ENCODE results near the gene AUTS2.

Gene AUTS2

DNA sequence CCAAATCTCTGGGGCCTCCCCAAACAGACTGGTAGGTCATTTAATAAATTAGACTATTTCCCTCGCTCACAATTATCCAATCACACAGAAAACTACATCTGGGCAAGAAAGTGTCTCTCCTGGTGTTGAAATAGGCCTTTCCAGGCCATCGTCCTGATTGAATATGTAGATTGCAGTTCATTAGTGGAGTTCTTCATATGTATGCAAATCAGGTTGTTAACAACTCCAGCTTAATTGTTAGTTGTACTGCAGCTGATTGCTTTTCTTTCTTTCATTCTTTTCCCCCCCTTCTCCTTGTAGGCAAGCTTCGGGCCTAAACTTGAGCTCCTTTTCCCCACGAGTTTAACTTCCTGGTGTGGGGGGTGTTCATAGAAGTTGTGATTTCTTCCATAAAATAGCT is 1174.6 kb downstream of the AUTS2 start:
- DNase-seq (ENCODE audit: low read depth in 2 of 2), result no peak

DNA sequence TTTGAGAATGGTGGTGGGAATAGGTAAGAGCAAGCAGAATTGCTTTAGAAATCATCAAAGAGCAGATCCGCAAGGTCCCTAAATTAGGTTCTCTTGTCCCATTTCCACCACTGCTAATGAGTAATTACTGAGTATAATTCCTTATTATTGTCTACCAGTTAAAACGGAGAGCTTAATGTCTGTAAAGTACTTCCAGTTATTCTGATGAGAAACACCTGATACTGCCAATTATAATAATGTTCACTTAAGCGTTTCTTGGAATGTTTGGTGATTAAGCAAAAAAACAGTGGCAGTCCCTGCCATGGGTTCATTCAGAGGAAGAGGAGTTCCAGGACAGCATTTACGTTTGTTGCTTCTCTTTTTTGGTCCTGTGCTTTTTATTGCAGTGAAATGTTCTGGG is 1175.1 kb downstream of the AUTS2 start:
- DNase-seq (ENCODE audit: low read depth in 2 of 2), result no peak

DNA sequence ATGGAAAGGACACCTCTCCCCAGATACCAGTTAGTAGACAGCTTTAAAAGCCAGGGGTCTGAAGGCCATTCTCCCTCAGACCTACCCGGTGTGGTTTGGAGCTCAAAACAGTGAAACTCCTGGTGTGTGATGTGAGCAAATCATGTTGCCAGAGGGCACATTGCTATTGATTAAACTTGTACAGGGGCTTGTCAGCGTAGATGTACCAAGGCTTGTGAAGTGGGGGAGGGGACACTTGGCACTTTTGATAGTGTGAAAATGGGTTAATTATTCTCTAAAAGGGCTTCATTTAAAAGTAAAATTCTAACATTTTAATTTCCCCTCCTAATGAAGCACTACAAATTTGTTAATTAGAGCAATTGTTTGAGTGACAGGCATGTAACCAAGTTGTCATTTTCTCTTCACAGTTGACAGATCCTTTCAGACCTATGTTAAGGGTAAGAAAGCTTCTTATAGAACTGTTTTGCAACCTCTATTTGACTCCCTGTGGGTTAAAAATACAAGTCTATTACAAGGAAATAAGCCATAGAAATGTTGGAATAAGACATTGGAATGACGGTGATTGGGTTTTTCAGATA is 1176.8 kb downstream of the AUTS2 start:
- DNase-seq (ENCODE audit: low read depth in 2 of 2), result no peak

DNA sequence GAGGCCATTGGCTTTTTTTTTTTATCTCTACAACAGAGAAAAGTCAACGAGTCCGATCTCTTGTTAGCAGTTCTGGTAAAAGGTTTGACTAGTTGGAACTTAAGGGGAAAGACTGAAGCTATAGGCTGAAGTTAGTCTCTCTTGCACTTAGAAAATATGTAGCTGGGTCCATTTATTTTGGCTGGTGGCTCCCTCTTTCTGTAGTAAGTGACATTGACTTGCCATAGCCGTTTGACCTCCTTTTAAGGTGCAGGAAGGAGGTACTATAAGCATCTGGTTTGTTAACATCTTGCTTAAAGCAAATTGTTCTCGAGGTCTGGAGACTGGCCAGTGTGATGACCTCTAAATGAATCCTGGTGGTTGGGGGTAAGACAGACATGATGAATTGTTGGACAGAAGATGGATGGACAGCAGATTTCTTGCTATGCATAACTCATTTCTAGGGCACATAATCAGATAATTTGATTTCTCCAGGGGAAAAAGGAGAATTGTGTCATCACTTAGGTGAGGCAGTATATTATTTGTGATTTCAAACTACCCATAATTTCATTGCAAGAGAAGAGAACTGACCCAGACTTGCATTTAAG is 1177.4 kb downstream of the AUTS2 start:
- DNase-seq (ENCODE audit: low read depth in 2 of 2), result no peak

DNA sequence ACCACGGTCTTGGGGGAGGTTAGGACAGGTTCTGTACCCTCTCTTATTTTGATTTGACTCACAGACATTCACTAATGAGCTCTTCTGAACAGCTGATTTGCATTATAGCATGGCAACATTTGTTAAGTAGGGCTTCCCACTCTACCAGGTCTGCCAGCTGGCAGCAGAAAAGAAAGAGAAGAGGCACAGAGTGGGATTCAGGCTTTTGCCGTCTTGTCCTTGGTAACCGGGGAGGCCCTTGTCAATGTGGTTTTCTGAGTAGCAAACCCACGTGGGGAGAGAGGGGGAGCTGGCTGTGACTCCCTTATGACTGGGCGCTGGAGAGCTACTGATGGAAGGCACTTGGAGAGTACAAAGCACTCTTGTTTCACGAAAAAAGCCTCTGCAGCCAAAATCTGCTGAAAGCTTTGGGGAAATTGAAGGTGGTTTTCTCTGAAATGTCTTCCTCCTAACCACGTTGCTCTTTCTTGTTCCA is 1178.4 kb downstream of the AUTS2 start:
- no peak for DNase-seq (ENCODE audit: low read depth in 2 of 2)

DNA sequence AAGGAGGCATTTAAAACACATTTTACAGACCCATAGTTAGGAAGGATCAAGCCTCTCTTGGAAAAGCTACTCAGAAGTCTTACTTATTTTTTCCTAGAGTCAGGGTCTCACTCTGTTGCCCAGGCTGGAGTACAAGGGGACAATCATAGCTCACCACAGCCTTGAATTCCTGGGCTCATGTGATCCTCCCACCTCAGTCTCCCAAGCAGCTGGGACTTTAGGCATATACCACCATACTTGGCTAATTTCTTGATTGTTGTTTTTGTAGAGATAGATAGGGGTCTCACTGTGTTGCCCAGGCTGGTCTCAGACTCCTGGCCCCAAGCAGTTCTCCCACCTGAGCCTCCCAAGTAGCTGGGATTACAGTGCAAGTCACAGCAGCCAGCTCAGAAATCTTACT is 1179.0 kb downstream of the AUTS2 start:
- DNase-seq (ENCODE audit: low read depth in 2 of 2), result no peak

DNA sequence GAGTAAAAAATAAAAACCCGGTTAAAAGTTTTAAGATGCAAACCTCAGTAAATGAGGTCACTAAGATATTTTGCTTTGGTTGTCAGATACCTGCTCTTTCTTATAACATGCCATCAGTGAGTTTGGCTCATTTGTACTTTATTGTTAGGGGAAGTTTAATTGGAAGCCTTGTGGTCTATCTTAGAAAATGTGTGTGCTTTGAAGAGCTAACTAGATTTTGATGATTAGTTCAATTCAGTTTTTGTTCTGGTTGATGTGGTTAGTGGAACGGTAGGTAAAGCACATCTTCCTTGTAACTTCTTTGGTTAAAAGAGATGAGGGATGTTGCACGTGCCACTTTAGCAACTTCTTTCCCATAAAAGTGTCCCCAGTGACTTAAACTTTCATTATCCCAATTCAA is 1180.3 kb downstream of the AUTS2 start:
- DNase-seq (ENCODE audit: low read depth in 2 of 2), result no peak

DNA sequence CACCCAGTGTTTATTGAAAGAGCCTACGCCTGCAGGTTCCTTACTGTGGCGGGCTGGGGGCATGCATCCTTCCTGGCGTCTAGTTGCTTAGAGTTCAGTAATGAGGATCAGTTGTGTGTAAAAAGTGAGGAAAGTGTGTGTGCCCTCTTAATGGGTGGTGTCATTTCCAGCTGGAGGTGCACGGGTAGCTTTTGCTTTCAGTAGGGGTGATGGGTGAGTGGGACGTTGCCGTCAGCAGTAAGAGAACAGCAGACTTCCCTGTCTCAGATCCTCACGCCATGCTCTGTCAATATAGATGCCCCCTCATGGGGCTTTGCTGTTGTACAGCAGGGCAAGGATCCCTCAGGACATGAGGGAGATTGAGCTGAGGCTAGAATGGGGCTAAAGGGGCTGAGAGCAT is 1181.0 kb downstream of the AUTS2 start:
- DNase-seq (ENCODE audit: low read depth in 2 of 2), result no peak

DNA sequence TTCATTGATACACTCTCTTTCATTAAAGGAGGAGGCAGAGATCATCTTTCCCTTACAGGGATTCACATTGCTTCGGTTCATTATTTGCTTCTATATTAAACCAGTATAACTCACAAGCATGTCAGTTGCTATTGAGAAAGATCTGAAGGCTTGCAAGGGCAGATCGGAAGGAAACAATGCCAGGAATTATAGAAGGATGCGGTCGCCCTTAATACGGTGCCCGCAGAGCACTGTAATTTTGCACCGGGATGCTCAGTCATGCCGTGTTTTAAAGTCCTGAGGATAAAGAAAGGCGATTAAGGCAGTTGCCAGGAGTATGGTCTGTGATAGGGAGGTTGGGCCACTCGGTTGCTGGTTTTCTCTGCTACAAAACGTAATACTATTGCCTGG is 1183.6 kb downstream of the AUTS2 start:
- DNase-seq (ENCODE audit: low read depth in 2 of 2), result no peak

DNA sequence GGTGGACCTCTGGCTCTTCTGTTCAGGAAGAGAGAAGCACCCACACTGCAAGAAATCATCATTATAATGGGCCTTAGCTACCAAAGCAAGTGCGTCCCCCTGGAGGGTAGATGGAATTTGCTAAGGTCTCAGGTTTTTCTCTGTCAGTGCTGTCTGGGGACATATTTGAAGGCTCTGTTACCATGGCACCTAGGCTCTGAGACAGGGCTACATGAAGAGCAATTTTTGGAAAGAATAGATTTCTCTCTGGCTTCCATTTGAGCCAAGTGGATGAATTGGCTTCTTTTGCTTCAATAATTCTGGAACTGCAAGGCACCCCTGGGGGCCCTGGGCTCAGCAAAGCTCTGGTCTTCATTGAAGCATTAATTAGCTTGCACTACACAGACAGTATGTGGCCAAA is 1184.5 kb downstream of the AUTS2 start:
- DNase-seq (ENCODE audit: low read depth in 2 of 2), result no peak

DNA sequence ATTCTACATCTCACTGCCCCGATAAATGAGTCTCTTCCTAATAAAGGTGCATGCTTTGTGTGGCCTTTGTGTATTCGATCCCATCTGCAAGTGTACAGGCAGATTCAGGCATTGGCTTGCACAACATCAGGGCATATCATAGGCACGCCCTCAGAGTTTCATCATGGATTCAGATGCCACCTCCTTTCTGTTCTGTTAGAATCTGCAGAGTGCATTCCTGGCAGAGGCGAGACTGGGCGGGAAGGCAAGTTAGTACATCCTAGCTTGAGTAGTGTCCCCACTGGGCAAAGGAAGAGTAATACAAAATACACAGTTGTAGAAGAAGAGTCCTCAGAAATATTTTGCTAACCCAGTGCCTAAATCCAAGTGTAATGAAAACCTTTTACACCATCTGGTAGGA is 1187.2 kb downstream of the AUTS2 start:
- no peak for DNase-seq (ENCODE audit: low read depth in 2 of 2)

DNA sequence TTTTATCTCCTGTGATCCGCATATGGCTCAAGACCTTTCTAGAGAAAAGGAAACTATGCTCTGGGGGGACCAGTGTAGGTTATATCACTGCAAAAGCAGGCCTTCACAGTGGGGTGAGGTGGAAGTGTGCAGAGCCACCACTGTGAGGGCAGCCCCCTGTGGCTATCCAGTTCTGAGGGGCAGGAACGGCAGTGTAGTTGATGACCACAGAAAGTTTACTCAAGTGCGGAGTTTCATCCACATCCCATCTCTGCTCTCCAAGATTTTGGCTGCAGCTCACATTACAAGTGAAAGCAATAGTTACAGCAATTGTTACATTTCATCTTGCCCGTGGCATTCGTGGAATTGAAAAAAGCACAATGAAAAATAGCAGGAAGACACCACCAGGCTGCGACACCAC is 1187.8 kb downstream of the AUTS2 start:
- no peak for DNase-seq (ENCODE audit: low read depth in 2 of 2)

DNA sequence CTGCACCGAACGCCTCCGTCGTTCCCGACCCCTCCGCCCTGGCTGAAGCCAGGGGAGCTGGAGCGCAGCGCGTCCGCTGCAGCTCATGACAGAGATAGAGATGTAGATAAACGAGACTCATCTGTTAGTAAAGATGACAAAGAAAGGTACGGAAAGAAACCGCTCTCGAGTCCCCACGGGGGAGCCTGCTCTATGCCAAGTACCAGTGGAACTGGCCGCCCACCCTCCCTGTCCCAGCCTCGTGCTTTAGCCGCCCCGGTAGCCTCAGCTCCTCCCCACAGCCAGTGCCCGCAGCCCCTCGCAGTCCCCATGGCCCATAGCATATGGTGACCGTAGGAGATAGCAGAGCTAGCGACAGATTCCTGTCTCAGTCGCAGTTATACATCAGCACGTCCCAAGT is 1189.0 kb downstream of the AUTS2 start:
- DNase-seq (ENCODE audit: low read depth in 2 of 2), result no peak

DNA sequence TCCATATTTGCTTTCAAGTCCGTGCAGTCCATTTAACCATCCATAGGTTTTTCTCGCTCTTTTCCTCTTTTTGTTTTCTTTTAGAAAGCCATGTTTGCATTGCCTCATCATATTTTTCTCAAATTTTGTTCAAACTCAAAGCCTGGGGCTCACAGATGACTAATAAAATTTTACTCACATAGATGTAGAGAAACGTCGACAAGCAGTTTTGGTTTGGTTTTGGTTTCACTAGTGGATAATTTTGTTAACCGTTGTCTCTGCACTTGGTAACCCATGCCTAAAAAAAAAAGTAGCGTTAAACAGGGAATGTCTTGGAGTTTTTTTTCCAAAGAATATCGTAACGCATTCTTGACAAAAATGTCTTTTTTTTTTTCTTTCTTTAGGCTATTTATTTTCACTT is 1189.5 kb downstream of the AUTS2 start:
- no peak for DNase-seq (ENCODE audit: low read depth in 2 of 2)

DNA sequence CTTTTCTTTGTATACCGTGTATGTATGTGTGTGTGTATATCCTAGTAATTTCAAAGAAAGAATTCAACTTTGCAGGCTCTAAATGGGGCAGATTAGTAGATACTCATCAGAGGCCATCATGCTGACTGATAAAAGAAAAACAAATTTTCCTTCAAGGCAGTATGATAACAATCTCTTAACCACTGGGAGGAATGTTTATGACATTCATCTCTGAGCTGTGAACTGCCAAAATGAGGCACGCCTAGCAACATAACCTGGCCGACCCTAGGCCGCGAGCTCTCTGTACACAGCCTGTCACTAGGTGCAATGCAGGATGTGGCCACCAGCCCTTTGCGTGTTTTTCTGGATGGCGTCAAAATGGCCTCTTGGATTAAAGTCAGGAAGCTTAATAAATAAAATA is 1190.0 kb downstream of the AUTS2 start:
- DNase-seq (ENCODE audit: low read depth in 2 of 2), result no peak

DNA sequence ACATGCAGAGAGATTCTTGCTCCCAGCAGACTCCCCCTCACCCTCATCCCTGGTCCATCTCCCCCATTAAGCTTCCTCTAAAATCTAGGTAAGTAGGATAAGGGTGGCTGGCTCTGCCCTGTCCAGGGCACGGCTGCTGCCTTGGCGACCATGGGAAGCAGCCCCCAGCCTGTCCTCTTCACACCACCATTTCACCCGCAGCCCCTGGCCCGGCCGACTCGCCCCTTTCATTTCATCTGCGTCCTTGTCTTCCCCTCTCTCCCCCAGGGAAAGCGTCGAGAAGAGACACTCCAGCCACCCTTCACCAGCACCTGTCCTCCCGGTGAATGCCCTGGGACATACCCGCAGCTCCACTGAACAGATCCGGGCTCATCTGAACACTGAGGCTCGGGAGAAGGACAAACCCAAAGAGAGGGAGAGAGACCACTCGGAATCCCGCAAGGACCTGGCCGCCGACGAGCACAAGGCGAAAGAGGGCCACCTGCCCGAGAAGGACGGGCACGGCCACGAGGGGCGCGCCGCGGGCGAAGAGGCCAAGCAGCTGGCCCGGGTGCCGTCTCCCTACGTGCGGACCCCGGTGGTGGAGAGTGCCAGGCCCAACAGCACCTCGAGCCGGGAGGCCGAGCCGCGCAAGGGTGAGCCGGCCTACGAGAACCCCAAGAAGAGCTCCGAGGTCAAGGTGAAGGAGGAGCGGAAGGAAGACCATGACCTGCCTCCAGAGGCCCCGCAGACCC is 1191.4 kb downstream of the AUTS2 start:
- DNase-seq (ENCODE audit: low read depth in 2 of 2), result no peak

DNA sequence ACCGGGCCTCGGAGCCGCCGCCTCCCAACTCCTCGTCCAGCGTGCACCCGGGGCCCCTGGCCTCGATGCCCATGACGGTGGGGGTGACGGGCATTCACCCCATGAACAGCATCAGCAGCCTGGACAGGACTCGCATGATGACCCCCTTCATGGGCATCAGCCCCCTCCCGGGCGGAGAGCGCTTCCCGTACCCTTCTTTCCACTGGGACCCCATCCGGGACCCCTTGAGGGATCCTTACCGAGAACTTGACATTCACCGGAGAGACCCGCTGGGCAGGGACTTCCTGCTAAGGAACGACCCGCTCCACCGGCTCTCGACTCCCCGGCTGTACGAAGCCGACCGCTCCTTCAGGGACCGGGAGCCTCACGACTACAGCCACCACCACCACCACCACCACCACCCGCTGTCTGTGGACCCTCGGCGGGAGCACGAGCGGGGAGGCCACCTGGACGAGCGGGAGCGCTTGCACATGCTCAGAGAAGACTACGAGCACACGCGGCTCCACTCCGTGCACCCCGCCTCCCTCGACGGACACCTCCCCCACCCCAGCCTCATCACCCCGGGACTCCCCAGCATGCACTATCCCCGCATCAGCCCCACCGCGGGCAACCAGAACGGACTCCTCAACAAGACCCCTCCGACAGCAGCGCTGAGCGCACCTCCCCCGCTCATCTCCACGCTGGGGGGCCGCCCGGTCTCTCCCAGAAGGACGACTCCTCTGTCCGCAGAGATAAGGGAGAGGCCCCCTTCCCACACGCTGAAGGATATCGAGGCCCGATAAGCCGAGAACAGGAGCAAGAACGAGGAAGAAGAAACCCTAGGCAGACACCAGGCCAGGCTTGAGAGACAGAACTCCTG is 1192.2 kb downstream of the AUTS2 start:
- DNase-seq (ENCODE audit: low read depth in 2 of 2), result no peak

DNA sequence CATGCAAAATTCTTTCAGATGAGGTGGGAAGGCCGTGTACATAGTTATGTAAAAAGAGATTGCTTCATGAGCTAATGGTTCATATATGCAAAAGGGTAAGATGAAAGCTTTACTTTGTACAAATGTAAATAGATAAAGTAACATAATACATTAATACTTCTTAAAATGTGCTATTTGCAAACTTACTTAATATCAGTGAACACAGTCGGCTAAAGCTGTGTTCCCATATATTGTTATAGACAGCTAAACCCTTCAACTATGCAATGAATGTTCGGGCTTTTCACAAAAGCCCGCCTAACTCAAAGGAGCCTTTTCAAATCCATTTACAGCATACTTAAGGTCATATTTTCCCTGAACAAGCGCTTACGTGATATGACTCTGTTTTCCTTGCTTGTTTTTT is 1193.1 kb downstream of the AUTS2 start:
- no peak for DNase-seq (ENCODE audit: low read depth in 2 of 2)

DNA sequence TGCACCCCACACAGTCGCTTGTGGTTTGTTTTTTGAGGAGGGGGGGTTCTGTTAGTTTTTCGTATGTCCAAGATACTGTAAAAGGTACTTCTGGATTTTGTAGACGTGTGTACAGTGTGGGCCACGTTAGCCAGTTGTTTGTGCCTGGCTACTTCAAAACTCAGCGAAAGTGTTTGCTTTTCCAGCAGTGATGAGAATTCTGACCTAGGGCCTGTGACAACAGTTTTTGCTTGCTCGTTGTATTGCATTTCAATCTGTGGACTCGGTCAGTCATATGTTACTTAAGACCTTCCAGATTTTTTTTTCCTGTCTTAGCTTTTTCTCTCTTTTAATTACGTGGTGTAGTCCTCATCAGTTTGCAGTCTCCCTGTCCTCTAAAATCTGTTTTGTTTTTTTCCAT is 1194.8 kb downstream of the AUTS2 start:
- DNase-seq (ENCODE audit: low read depth in 2 of 2), result no peak

DNA sequence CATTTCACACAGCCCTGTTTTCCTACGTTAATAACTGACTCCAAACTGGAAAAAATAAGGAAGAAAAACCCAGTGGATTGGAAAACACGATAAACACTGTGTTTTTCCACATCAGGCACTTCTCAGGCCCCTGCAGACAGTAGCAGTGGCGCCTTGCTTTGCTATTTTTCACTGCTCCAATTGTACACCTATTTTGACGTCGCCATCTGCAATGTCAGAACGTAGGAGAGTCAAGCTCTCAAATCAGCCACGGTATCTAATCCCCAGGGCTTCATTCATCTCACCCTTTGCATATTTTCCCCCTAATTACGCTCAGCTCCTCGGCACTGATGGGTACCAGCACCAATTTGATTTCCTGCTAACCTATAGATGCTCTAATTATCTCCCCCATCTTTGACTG is 1195.5 kb downstream of the AUTS2 start:
- DNase-seq (ENCODE audit: low read depth in 2 of 2), result no peak

DNA sequence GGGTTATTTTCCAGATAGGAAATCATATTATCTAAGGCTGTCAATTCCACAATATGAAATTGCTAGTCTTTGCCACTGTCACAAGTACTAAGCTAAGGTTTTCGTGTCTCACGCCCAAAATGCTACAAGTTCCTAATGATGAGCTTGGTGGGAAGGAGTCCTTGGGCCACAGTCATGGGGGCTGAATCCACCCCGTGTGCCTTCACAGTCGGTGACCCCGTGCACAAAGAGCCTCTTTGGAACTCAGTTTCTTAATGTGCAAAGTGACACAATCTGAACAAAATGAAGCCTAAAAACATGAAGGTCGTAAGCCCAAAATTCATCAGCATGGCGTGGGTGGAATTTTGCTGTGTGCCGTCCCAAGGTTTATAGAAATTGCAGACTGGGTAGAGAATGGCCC is 1196.7 kb downstream of the AUTS2 start:
- DNase-seq (ENCODE audit: low read depth in 2 of 2), result no peak

DNA sequence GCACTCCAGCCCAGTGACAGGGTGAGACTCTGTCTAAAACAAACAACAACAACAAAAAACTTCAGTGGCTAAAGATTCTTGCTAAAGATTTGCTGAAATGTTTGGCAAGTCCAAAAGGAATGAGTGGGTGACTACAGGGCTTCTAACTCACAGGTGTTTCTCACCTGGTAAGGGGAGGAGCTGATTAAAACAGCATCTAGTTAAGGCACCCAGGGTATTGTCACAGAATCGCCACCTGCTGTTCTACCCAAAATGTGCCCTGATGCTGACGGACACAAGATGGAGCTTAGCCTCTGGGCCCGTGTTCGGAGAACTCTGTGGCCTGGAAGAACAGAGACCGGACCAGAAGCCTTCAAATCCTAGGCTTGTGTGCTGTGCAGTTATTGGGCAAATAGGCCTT is 1197.7 kb downstream of the AUTS2 start:
- no peak for DNase-seq (ENCODE audit: low read depth in 2 of 2)

DNA sequence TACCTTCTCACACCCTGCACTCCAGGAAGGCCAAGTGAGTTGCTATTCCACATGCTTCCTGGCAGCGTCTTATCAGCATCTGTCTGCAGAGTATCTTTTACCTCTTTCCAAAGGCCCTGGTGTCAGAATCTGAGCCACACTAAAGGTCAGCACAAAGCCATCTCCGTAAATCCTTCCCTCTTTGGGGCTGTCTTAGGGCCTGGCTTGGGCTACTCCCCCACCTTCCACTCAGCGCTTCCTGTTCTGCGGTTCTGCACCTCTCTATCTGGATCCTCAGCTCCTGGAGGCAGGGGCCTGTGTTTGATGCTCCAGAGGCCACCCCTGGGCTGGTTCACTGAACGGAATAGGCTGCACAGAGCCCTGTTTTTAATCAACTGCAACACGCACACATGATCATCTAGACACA is 1198.8 kb downstream of the AUTS2 start:
- no peak for DNase-seq (ENCODE audit: low read depth in 2 of 2)
